Fibroblast of mammary gland (primary cell): ENCODE data around the gene PATE1.

ENCODE experiments used
- DNase-seq: peaks from one replicate; pipeline ENCODE4 v3.0.0-alpha.2; 2010; ENCODE audit warnings: low read depth
- H3K4me3 ChIP-seq: 2 replicates; pipeline ENCODE4 v1.5.1; 2011; ENCODE audit warnings: low read depth, mild to moderate bottlenecking, low read length, moderate library complexity; ENCODE audit not compliant: control insufficient read depth
- TF ChIP-seq, protein P1 (sequence below): conservative IDR thresholded peaks from 2 replicates; pipeline ENCODE4 v1.5.1; 2011; ENCODE audit warnings: low read depth, low read length, inconsistent platforms; ENCODE audit not compliant: control insufficient read depth, insufficient read depth

Gene PATE1

DNA sequence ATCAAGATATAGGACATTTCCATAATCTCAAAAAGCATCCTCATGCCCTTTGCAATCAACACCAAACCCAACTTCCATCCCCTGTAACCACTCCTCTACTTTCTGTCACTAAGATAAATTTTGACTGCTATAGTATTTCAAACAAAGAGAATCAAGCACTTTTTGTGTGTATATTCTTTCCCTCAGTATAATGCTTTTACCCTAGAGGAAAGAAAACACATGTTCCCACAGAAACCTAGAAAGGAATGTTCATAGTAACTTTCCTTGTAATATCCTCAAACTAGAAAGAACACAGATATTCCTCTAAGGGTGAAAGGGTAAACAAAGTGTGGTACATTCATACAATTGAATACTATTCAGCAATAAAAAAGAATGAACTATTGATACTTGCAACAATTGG is 5.5 kb upstream of the PATE1 start:
- DNase-seq: no peak
- TF ChIP-seq, protein P1, sequence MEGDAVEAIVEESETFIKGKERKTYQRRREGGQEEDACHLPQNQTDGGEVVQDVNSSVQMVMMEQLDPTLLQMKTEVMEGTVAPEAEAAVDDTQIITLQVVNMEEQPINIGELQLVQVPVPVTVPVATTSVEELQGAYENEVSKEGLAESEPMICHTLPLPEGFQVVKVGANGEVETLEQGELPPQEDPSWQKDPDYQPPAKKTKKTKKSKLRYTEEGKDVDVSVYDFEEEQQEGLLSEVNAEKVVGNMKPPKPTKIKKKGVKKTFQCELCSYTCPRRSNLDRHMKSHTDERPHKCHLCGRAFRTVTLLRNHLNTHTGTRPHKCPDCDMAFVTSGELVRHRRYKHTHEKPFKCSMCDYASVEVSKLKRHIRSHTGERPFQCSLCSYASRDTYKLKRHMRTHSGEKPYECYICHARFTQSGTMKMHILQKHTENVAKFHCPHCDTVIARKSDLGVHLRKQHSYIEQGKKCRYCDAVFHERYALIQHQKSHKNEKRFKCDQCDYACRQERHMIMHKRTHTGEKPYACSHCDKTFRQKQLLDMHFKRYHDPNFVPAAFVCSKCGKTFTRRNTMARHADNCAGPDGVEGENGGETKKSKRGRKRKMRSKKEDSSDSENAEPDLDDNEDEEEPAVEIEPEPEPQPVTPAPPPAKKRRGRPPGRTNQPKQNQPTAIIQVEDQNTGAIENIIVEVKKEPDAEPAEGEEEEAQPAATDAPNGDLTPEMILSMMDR: no peak
- no peak overlapping the region for H3K4me3 ChIP-seq

- H3K4me3 ChIP-seq: no peak overlapping the region
- TF ChIP-seq, protein P1: no peak
- no peak for DNase-seq
These were observed 2.4 kb upstream of the PATE1 start for GRCh38 chr11:125743681-125744080.

GRCh38 chr11:125750629-125751028 is 4.5 kb downstream of the PATE1 start:
- DNase-seq: no peak
- no peak overlapping the region for H3K4me3 ChIP-seq
- TF ChIP-seq, protein P1: no peak

GRCh38 chr11:125756050-125756449 is 10.0 kb downstream of the PATE1 start:
- no peak overlapping the region for H3K4me3 ChIP-seq
- TF ChIP-seq, protein P1: no peak
- no peak for DNase-seq

DNA sequence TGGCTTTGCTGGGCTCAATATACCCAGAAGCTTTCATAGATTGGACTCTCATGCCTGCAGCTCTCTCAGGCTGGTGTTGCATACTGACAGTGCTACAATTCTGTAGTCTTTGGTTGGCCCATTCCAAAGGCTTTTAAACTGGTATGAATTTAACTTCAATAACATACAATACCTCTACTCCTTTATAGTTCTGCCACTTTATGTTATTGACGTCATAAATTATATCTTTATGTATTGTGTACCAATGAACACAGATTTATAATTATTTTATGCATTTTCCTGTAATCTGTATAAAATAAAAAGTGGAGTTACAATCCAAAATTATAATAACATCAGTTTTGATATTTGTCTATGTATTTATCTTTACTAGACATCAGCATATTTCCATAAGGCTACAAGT is 16.4 kb downstream of the PATE1 start:
- no peak for DNase-seq
- TF ChIP-seq, protein P1: no peak
- no peak overlapping the region for H3K4me3 ChIP-seq

- TF ChIP-seq, protein P1: no peak
These were observed 17.4 kb downstream of the PATE1 start for GRCh38 chr11:125763483-125763882.

DNA sequence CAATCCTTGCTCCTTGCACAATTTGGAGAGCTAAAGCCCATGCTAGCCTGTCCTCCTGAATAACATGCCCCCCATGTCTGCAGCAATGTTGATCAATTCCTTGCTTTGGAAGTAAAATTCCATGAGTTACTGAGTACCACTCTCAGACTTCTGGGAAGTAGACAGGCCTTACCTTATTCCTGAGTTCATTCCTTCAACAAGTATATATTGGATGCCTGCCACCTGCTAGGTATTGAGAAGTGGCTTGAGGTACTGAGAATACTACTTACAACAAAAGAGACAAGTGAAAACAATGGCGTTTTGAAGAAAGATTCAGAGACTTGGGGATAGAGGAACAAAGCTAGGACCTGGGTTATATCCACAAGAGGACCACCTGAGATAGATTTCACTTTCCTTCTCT is 20.2 kb downstream of the PATE1 start:
- H3K4me3 ChIP-seq: no peak overlapping the region
- TF ChIP-seq, protein P1: no peak
- no peak for DNase-seq

More at GRCh38 chr11:125763483-125763882, 17.4 kb downstream of the PATE1 start:
- no peak for DNase-seq
- no peak overlapping the region for H3K4me3 ChIP-seq
